Transverse colon (tissue), 4 donors: ENCODE data around the gene PPP4R4. TPM values are rescaled to one million over a fixed set of nuclear protein-coding genes. Genes with fewer than 3 reads are reported as not detected.

Source experiments
- DNase-seq: peaks from one replicate; pipeline ENCODE4 v3.0.0-alpha.2; 2019
- H3K27ac ChIP-seq, 4 donors: fragments of 200-600 bp; sonication (generic); 2 replicates each; pipeline ENCODE4 v1.5.1; 2016 to 2018; ENCODE audit warnings: inconsistent platforms in 4 of 4
- H3K27me3 ChIP-seq: fragments of 200-600 bp; sonication (generic); 2 replicates; pipeline ENCODE4 v1.5.1; 2017; ENCODE audit warnings: inconsistent platforms
- H3K36me3 ChIP-seq, 4 donors: fragments of 200-600 bp; sonication (generic); 2 replicates each; pipeline ENCODE4 v1.5.1; 2017 to 2019; ENCODE audit warnings: inconsistent platforms in 4 of 4
- H3K4me1 ChIP-seq, 4 donors: fragments of 200-600 bp; sonication (generic); 2 replicates each; pipeline ENCODE4 v1.5.1; 2017 to 2020; ENCODE audit warnings: inconsistent platforms in 4 of 4
- H3K4me3 ChIP-seq, 4 donors: fragments of 200-600 bp; sonication (generic); 1 replicate in 1 of 4; 2 replicates in 3 of 4; pipeline versions ENCODE4 v1.5.1 to v1.6.1; 2017 to 2019; ENCODE audit warnings: inconsistent platforms in 4 of 4
- H3K9me3 ChIP-seq, 2 donors: fragments of 200-600 bp; sonication (generic); 2 replicates each; pipeline ENCODE4 v1.5.1; 2017 to 2019; ENCODE audit warnings: inconsistent platforms in 2 of 2
- CTCF ChIP-seq, 5 experiments: fragments of 200-600 bp in 3 of 5; fragments of 450-650 bp in 2 of 5; sonication (generic) in 3 of 5; IDR thresholded peaks; 1 replicate in 2 of 5; 2 replicates in 3 of 5; pipeline ENCODE4 v1.5.1; 2016 to 2017; ENCODE audit warnings: antibody characterized with exemption in 5 of 5, inconsistent platforms in 3 of 5, mild to moderate bottlenecking in 2 of 5, moderate library complexity in 1 of 5
- EP300 ChIP-seq: sonication (generic); formaldehyde crosslinking; IDR thresholded peaks from one replicate; pipeline ENCODE4 v1.6.1; 2017; ENCODE audit warnings: antibody characterized with exemption, low read depth
- POLR2A ChIP-seq: fragments of 450-650 bp; IDR thresholded peaks from one replicate; pipeline ENCODE4 v1.6.1; 2016; ENCODE audit warnings: antibody characterized with exemption, mild to moderate bottlenecking, moderate library complexity
- POLR2AphosphoS5 ChIP-seq, 3 donors: sonication (generic); formaldehyde crosslinking; IDR thresholded peaks; one replicate each; pipeline ENCODE4 v1.6.1; 2016; ENCODE audit warnings: antibody characterized with exemption in 3 of 3
- WGBS, 2 donors: methylation state at CpG; one replicate each; pipeline ENCODE4 v1.1.5; 2018; ENCODE audit warnings: low coverage in 1 of 2; 5-methylcytosine and 5-hydroxymethylcytosine counted together
- in situ Hi-C, 4 donors: fragments of 200-750 bp; cut with MboI; loops; one replicate each; pipeline versions ENCODE4 v1.15.0 to v1.15.1; 2017; ENCODE audit warnings: low sequenced_read_pairs in 3 of 4, low pct_ligation_motif_present in 1 of 4, low pct_unique_long_range_greater_than_20kb in 1 of 4
- intact Hi-C: fragments of 100-400 bp; cut with DNase I; formaldehyde crosslinking; loops from one replicate; pipeline ENCODE4 v1.15.1; 2023; ENCODE audit warnings: low total_unique reads
- total RNA-seq, 4 donors: library from RNA; depleted of rRNA; stranded (reverse); fragments of >200 nt; gene quantifications; one replicate each; pipeline ENCODE4 v1.1.0, GENCODE V29; 2016

Gene PPP4R4
- total RNA-seq, 4 donors from 2014 or later, result not detected

- Histone ChIP-seq H3K36me3 (no peaks in the 10 kb centered on the region), H3K9me3 (no peaks in the 10 kb centered on the region), H3K27me3 (no peaks in the 10 kb centered on the region), H3K4me3 (no peak overlapping the region), H3K27ac (no peak overlapping the region), H3K4me1 (peaks cover 0 to 2% (median under 1%) of the 10 kb centered on the region in 4 donors)
- no peak for TF ChIP-seq POLR2A
- no peak for TF ChIP-seq EP300
- TF ChIP-seq POLR2AphosphoS5 (IDR thresholded peaks at IDR 0.05), result no peak
- no peak for TF ChIP-seq CTCF (IDR thresholded peaks at IDR 0.05)
- intact Hi-C loops, result no loop called here
- in situ Hi-C loops, result no loop called here
- no peak for DNase-seq
- WGBS, 2 donors, result 92% methylated on average over 15 of the region's 15 CpGs; no CpG with 5 or more reads in 1 of the 2 donors
Observed at GRCh38 chr14:94298130-94298529, 124.0 kb downstream of the PPP4R4 start.

GRCh38 chr14:94303111-94303510, 129.0 kb downstream of the PPP4R4 start:
- no peaks in the 10 kb centered on the region for H3K27me3 ChIP-seq
- WGBS, 2 donors, result 83 to 87% methylated on average over 4 to 7 of the region's 7 CpGs
- in situ Hi-C loops, result no loop called here

GRCh38 chr14:94304243-94304642, 130.1 kb downstream of the PPP4R4 start:
- H3K4me3 ChIP-seq, result no peak overlapping the region
- WGBS, 2 donors, result 83% methylated on average over 6 of the region's 6 CpGs; no CpG with 5 or more reads in 1 of the 2 donors
- H3K27me3 ChIP-seq, result no peaks in the 10 kb centered on the region
- H3K27ac ChIP-seq, result no peak overlapping the region
- H3K4me1 ChIP-seq, result no peaks in the 10 kb centered on the region
- no peak for DNase-seq
- in situ Hi-C loops (no loop called here), intact Hi-C loops (no loop called here)
- peaks cover 0 to 5% of the 10 kb centered on the region in 2 donors for H3K9me3 ChIP-seq
- H3K36me3 ChIP-seq, result no peaks in the 10 kb centered on the region
- TF ChIP-seq CTCF (IDR thresholded peaks at IDR 0.05) (no peak), POLR2A (no peak), POLR2AphosphoS5 (IDR thresholded peaks at IDR 0.05) (no peak), EP300 (no peak)

More at GRCh38 chr14:94303111-94303510, 129.0 kb downstream of the PPP4R4 start:
- H3K4me3 ChIP-seq, result no peak overlapping the region
- H3K4me1 ChIP-seq, result no peaks in the 10 kb centered on the region
- no peaks in the 10 kb centered on the region for H3K36me3 ChIP-seq
- TF ChIP-seq POLR2A (no peak), EP300 (no peak), POLR2AphosphoS5 (IDR thresholded peaks at IDR 0.05) (no peak), CTCF (IDR thresholded peaks at IDR 0.05) (no peak)
- H3K9me3 ChIP-seq, result peaks cover 0 to 5% of the 10 kb centered on the region in 2 donors
- no peak overlapping the region for H3K27ac ChIP-seq
- intact Hi-C loops, result no loop called here
- no peak for DNase-seq

GRCh38 chr14:94305620-94306019, 131.5 kb downstream of the PPP4R4 start:
- Histone ChIP-seq H3K4me1 (no peaks in the 10 kb centered on the region), H3K36me3 (no peaks in the 10 kb centered on the region), H3K9me3 (peaks cover 0 to 5% of the 10 kb centered on the region in 2 donors), H3K27ac (no peak overlapping the region), H3K4me3 (no peak overlapping the region), H3K27me3 (no peaks in the 10 kb centered on the region)
- in situ Hi-C loops, result no loop called here
- WGBS, 2 donors, result 79% methylated on average over 2 of the region's 2 CpGs; no CpG with 5 or more reads in 1 of the 2 donors
- no peak for DNase-seq
- no peak for TF ChIP-seq POLR2AphosphoS5 (IDR thresholded peaks at IDR 0.05)
- TF ChIP-seq CTCF (IDR thresholded peaks at IDR 0.05), result no peak
- no peak for TF ChIP-seq POLR2A
- TF ChIP-seq EP300, result no peak
- intact Hi-C loops, result no loop called here
